H1 (cell line): ENCODE results near the gene NADK2. TPM values are rescaled to one million over a fixed set of nuclear protein-coding genes. Genes with fewer than 3 reads are reported as not detected.

Source experiments
- CTCF ChIA-PET: fragments of 300-600 bp; sonication (Branson Sonifier 250); formaldehyde crosslinking; loops from one replicate; lab custom pipeline; 2021; ENCODE audit not compliant: partially characterized antibody; lab: Charles Lee
- POLR2A ChIA-PET: fragments of 300-600 bp; sonication (Branson Sonifier 250); formaldehyde crosslinking; loops from one replicate; lab custom pipeline; 2021; ENCODE audit warnings: inconsistent platforms; ENCODE audit not compliant: partially characterized antibody; lab: Charles Lee
- DNase-seq, 2 experiments: peaks; one replicate each; pipeline versions ENCODE4 v3.0.0 to v3.0.0-alpha.2; 2010 to 2022; ENCODE audit warnings: low spot score in 2 of 2, low read depth in 1 of 2, mixed read lengths in 1 of 2
- FAIRE-seq: peaks from 2 replicates; lab custom pipeline; 2011; peaks lifted over from hg19 to GRCh38; lab: Jason Lieb, UNC
- H2AFZ ChIP-seq: 2 replicates; pipeline ENCODE4 v1.8.1; 2012; ENCODE audit warnings: low read length, inconsistent platforms
- H2AK5ac ChIP-seq: 2 replicates; pipeline ENCODE4 v1.6.1; 2013; ENCODE audit warnings: low read depth, low read length
- H2BK120ac ChIP-seq: replicated peaks from 2 replicates; pipeline ENCODE3; 2013; ENCODE audit warnings: low read depth, low read length, inconsistent platforms
- H2BK12ac ChIP-seq: 2 replicates; pipeline ENCODE4 v1.6.1; 2013; ENCODE audit warnings: low read depth, low read length
- H2BK15ac ChIP-seq: 2 replicates; pipeline ENCODE4 v1.6.1; 2013; ENCODE audit warnings: low read length
- H2BK20ac ChIP-seq: 2 replicates; pipeline ENCODE4 v1.6.1; 2013; ENCODE audit warnings: low read length
- H2BK5ac ChIP-seq: 2 replicates; pipeline ENCODE4 v1.6.1; 2013; ENCODE audit warnings: low read depth, low read length
- H3K14ac ChIP-seq: 2 replicates; pipeline ENCODE4 v1.6.1; 2013; ENCODE audit warnings: inconsistent platforms; ENCODE audit not compliant: insufficient read length
- H3K18ac ChIP-seq: 2 replicates; pipeline ENCODE4 v1.6.1; 2013; ENCODE audit warnings: low read length; ENCODE audit errors: extremely low read depth
- H3K23ac ChIP-seq: 2 replicates; pipeline ENCODE4 v1.6.1; 2013; ENCODE audit warnings: inconsistent platforms; ENCODE audit not compliant: insufficient read length
- H3K23me2 ChIP-seq: 2 replicates; pipeline ENCODE4 v1.6.1; 2013; ENCODE audit warnings: low read depth, low read length
- H3K27ac ChIP-seq: 2 replicates; pipeline ENCODE4 v1.6.1; 2011; ENCODE audit warnings: low read depth, low read length, inconsistent platforms
- H3K27me3 ChIP-seq, 4 experiments: replicated peaks in 1 of 4; 1 replicate in 1 of 4; 2 replicates in 3 of 4; pipeline versions ENCODE4 v1.6.1 to v1.8.1; 2011 to 2013; ENCODE audit warnings: low read length in 3 of 4, mild to moderate bottlenecking in 3 of 4, inconsistent platforms in 2 of 4, mixed read lengths in 2 of 4, moderate library complexity in 1 of 4; ENCODE audit not compliant: control insufficient read depth in 3 of 4, insufficient read depth in 3 of 4; ENCODE audit errors: extremely low read depth in 1 of 4
- H3K36me3 ChIP-seq, 4 experiments: 2 replicates each; pipeline versions ENCODE4 v1.6.1 to v1.8.1; 2011 to 2013; ENCODE audit warnings: mild to moderate bottlenecking in 4 of 4, low read length in 3 of 4, moderate library complexity in 2 of 4, control low read depth in 1 of 4, inconsistent platforms in 1 of 4; ENCODE audit not compliant: insufficient read depth in 4 of 4, control insufficient read depth in 2 of 4
- H3K4ac ChIP-seq: replicated peaks from 2 replicates; pipeline ENCODE3; 2013; ENCODE audit warnings: low read length, low read depth, mixed read lengths, inconsistent platforms; ENCODE audit not compliant: insufficient read length
- H3K4me1 ChIP-seq, 4 experiments: replicated peaks in 1 of 4; 1 replicate in 1 of 4; 2 replicates in 3 of 4; pipeline versions ENCODE4 v1.6.1 to v1.8.1; 2011 to 2013; ENCODE audit warnings: low read length in 3 of 4, inconsistent platforms in 2 of 4, mixed read lengths in 1 of 4; ENCODE audit not compliant: insufficient read depth in 4 of 4, control insufficient read depth in 3 of 4
- H3K4me2 ChIP-seq, 2 experiments: 2 replicates each; pipeline versions ENCODE4 v1.6.1 to v1.8.1; 2011 to 2013; ENCODE audit warnings: low read depth in 2 of 2, low read length in 2 of 2, control low read depth in 1 of 2, inconsistent platforms in 1 of 2, mild to moderate bottlenecking in 1 of 2; ENCODE audit not compliant: insufficient read depth in 1 of 2
- H3K4me3 ChIP-seq, 4 experiments: fragments of 200-600, 300-600 bp in 1 of 4; sonication (generic), shearing (Covaris generic), sonication (Bioruptor Twin) in 1 of 4; 2 replicates each; pipeline versions ENCODE4 v1.5.1 to v1.8.1; 2011 to 2016; ENCODE audit warnings: low read length in 4 of 4, low read depth in 3 of 4, control low read depth in 2 of 4, inconsistent platforms in 2 of 4, mild to moderate bottlenecking in 2 of 4, mixed read lengths in 1 of 4, moderate library complexity in 1 of 4; ENCODE audit not compliant: insufficient read depth in 2 of 4; ENCODE audit errors: extremely low read depth in 1 of 4
- H3K56ac ChIP-seq: replicated peaks from 2 replicates; pipeline ENCODE3; 2013; ENCODE audit warnings: low read depth, mild to moderate bottlenecking, mixed read lengths, low read length, inconsistent platforms; ENCODE audit not compliant: insufficient read length
- H3K79me1 ChIP-seq: 2 replicates; pipeline ENCODE4 v1.6.1; 2013; ENCODE audit warnings: low read depth, low read length, control low read depth
- H3K79me2 ChIP-seq, 2 experiments: 2 replicates each; pipeline versions ENCODE4 v1.6.1 to v1.8.1; 2012 to 2013; ENCODE audit warnings: low read length in 2 of 2, mild to moderate bottlenecking in 2 of 2, inconsistent platforms in 1 of 2; ENCODE audit not compliant: insufficient read depth in 2 of 2, control insufficient read depth in 1 of 2
- H3K9ac ChIP-seq, 4 experiments: replicated peaks in 1 of 4; 1 replicate in 1 of 4; 2 replicates in 3 of 4; pipeline versions ENCODE4 v1.6.1 to v1.8.1; 2011 to 2013; ENCODE audit warnings: low read depth in 3 of 4, low read length in 3 of 4, control low read depth in 2 of 4, mild to moderate bottlenecking in 2 of 4, moderate library complexity in 2 of 4, inconsistent platforms in 1 of 4; ENCODE audit errors: extremely low read depth in 1 of 4
- H3K9me3 ChIP-seq, 2 experiments: 2 replicates each; pipeline versions ENCODE4 v1.6.1 to v1.8.1; 2012 to 2013; ENCODE audit warnings: mild to moderate bottlenecking in 2 of 2, moderate library complexity in 2 of 2, control low read depth in 1 of 2, inconsistent platforms in 1 of 2, low read depth in 1 of 2, low read length in 1 of 2, mixed read lengths in 1 of 2; ENCODE audit not compliant: insufficient read depth in 2 of 2
- H4K20me1 ChIP-seq, 2 experiments: replicated peaks in 1 of 2; 2 replicates each; pipeline versions ENCODE3 to v1.8.1; 2011 to 2013; ENCODE audit warnings: inconsistent platforms in 2 of 2, low read length in 2 of 2, mild to moderate bottlenecking in 1 of 2; ENCODE audit not compliant: insufficient read depth in 2 of 2, control insufficient read depth in 1 of 2
- H4K5ac ChIP-seq: 2 replicates; pipeline ENCODE4 v1.6.1; 2013; ENCODE audit warnings: low read length, low read depth, mixed read lengths, inconsistent platforms; ENCODE audit not compliant: insufficient read length
- H4K8ac ChIP-seq: 2 replicates; pipeline ENCODE4 v1.8.0; 2013; ENCODE audit warnings: mild to moderate bottlenecking, moderate library complexity, low read length, inconsistent platforms; ENCODE audit not compliant: insufficient read depth; ENCODE audit errors: extremely low read depth
- H4K91ac ChIP-seq: replicated peaks from 2 replicates; pipeline ENCODE3; 2013; ENCODE audit warnings: low read length, mixed read lengths, inconsistent platforms; ENCODE audit not compliant: insufficient read length
- BRCA1 ChIP-seq: IDR thresholded peaks from 2 replicates; pipeline ENCODE4 v1.6.1; 2012; ENCODE audit warnings: low read depth, low read length, improper control_type of control experiment
- HDAC6 ChIP-seq: IDR thresholded peaks from one replicate; pipeline ENCODE4 v1.7.1; 2012; ENCODE audit warnings: low read depth, mild to moderate bottlenecking, inconsistent platforms, low read length, moderate library complexity
- KDM1A ChIP-seq: fragments of 200-600, 300-600 bp; sonication (generic); IDR thresholded peaks from 2 replicates; pipeline ENCODE4 v1.7.1; 2016; ENCODE audit warnings: mild to moderate bottlenecking, low read length, borderline replicate concordance
- POLR2AphosphoS5 ChIP-seq: IDR thresholded peaks from 2 replicates; pipeline ENCODE4 v1.6.1; 2011; ENCODE audit warnings: low read depth, low read length
- WGBS, 2 experiments: shearing (Covaris generic) in 1 of 2; methylation state at CpG; one replicate each; pipeline versions ENCODE4 v1.1.6 to v1.1.7; 2013 to 2015; ENCODE audit warnings: low lambda C conversion rate in 2 of 2, mixed read lengths in 2 of 2, inconsistent platforms in 1 of 2, low coverage in 1 of 2, missing lambda C conversion rate in 1 of 2; ENCODE audit not compliant: insufficient replicate concordance in 2 of 2, insufficient coverage in 1 of 2, insufficient read length in 1 of 2; ENCODE audit errors: extremely low coverage in 1 of 2, missing lambda C conversion rate in 1 of 2; 5-methylcytosine and 5-hydroxymethylcytosine counted together
- microRNA counts: library from miRNA; unstranded; fragments of <30 nt; microRNA quantifications from one replicate; lab custom pipeline; 2015
- microRNA-seq, 2 experiments: library from miRNA; unstranded; fragments of <30 nt; microRNA quantifications; one replicate each; pipeline versions ENCODE4 to v1.2.0, GENCODE V29; 2016 to 2020; ENCODE audit warnings: borderline microRNAs expressed in 2 of 2, borderline number of aligned reads in 2 of 2, borderline replicate concordance in 1 of 2
- polyA plus RNA-seq, 7 experiments: library from polyadenylated mRNA; depleted of rRNA in 3 of 7; stranded (reverse) in 5 of 7; unstranded in 2 of 7; fragments of >200 nt in 5 of 7; fragments of 200-250 nt in 2 of 7; gene quantifications; 1 replicate in 5 of 7; 2 replicates in 1 of 7; 4 replicates in 1 of 7; pipeline versions ENCODE4 v1.2.1 to v1.2.3, GENCODE V29; 2011 to 2013; ENCODE audit warnings: missing spikeins in 2 of 7, mixed read lengths in 2 of 7
- small RNA-seq: library from polyadenylated mRNA; stranded (forward); fragments of <200 nt; extraction: miRNeasy Mini kit (QIAGEN cat#:217004); gene quantifications from one replicate; pipeline ENCODE3, GENCODE V24; 2013; ENCODE audit not compliant: insufficient read depth
- total RNA-seq: library from RNA; stranded (reverse); fragmentation: NEBNext Ultra II Directional; extraction: Animal tissue kit (Norgen Biotek cat#: 25700); gene quantifications from 2 replicates; pipeline ENCODE4 v1.2.1, GENCODE V29; 2021

NADK2 gene
- total and polyA plus RNA-seq, 2 of the 8 experiments (the other 6 are each of a cell fraction or from before 2014, with no cell fraction given): 3.4 to 16.1 TPM

- Histone ChIP-seq H3K79me2 (no peaks in the 10 kb centered on the region), H3K4me3 (no peak overlapping the region), H3K4me1 (no peaks in the 10 kb centered on the region), H4K8ac (no peak overlapping the region), H3K9me3 (no peaks in the 10 kb centered on the region), H3K4ac (no peak overlapping the region), H3K14ac (no peak overlapping the region), H4K20me1 (no peaks in the 10 kb centered on the region), H2BK120ac (no peak overlapping the region), H2BK20ac (no peak overlapping the region), H3K4me2 (no peak overlapping the region), H3K36me3 (no peaks in the 10 kb centered on the region), H3K27me3 (no peaks in the 10 kb centered on the region), H2BK5ac (no peak overlapping the region), H3K23ac (no peak overlapping the region), H3K9ac (no peak overlapping the region), H2AFZ (no peak overlapping the region), H3K18ac (no peak overlapping the region), H2AK5ac (no peak overlapping the region), H3K23me2 (no peaks in the 10 kb centered on the region; the same call in 1 of the 2 replicates), H3K79me1 (no peaks in the 10 kb centered on the region), H4K5ac (no peak overlapping the region), H3K56ac (no peak overlapping the region), H4K91ac (no peak overlapping the region), H2BK12ac (no peak overlapping the region), H2BK15ac (no peak overlapping the region), H3K27ac (no peak overlapping the region)
- ChIA-PET CTCF (interaction anchor here (1.4 kb wide), 1 partner anchor 73 kb away, joined by 4 read pairs; no protein-coding TSS in a partner anchor), POLR2A (no interaction called here)
- 88% methylated on average over 4 of the region's 4 CpGs; no CpG with 5 or more reads in 1 of the 2 experiments for WGBS, 2 experiments
- TF ChIP-seq POLR2AphosphoS5 (no peak), BRCA1 (no peak), KDM1A (no peak), HDAC6 (no peak)
- FAIRE-seq: no peak
- DNase-seq: no peak
Measured at GRCh38 chr5:36145311-36145710, 96.4 kb downstream of the NADK2 start.

MicroRNAs within 50 kb of the gene (microRNA counts, 767-probe panel; counts per million panel counts)
- microRNA hsa-miR-580 (lab: Ali Mortazavi, UCI): 879 counts per million, percentile 95 among the panel's probes with 10 or more counts

Small RNA genes lying within 50 kb of the gene (microRNA-seq; reads per million reads assigned to microRNA genes)
- 0 reads per million in 2 experiments for gene MIR580

Small RNA genes lying within 50 kb of the gene (small RNA-seq; reads per million reads assigned to genes)
- gene MIR580 (7.4 reads per million, percentile 75 among the genes with 10 or more reads in this experiment), gene RNU6-1305P (not detected)

Other genes with a start within 250 kb of the NADK2 start
- 19.4 and 20.4 TPM in 2 replicates for gene UGT3A2, start 175.0 kb downstream of the NADK2 start, total RNA-seq
- 20.6 and 28.8 TPM in 2 replicates for gene UGT3A2, start 175.0 kb downstream of the NADK2 start, polyA plus RNA-seq (2011; rRNA removed)
- gene LMBRD2, start 90.0 kb downstream of the NADK2 start, total RNA-seq: 3.9 and 4.1 TPM in 2 replicates
- 0.89 and 1.1 TPM in 2 replicates for gene LMBRD2, start 90.0 kb downstream of the NADK2 start, polyA plus RNA-seq (2011; rRNA removed)
- gene SKP2, start 89.8 kb downstream of the NADK2 start, total RNA-seq: 104 TPM in 2 replicates
- gene SKP2, start 89.8 kb downstream of the NADK2 start, polyA plus RNA-seq (2011; rRNA removed): 44.3 and 49.9 TPM in 2 replicates
- not detected in 2 replicates for gene RANBP3L, start 60.0 kb upstream of the NADK2 start, total RNA-seq
- gene RANBP3L, start 60.0 kb upstream of the NADK2 start, polyA plus RNA-seq (2011; rRNA removed): not detected in 2 replicates